Measurements from ENCODE around the gene AJAP1. TPM values are rescaled to one million over a fixed set of nuclear protein-coding genes. Genes with fewer than 3 reads are reported as not detected.

Gene AJAP1
- total RNA-seq, 2 donors from 2014 or later: 0.05 to 0.46 TPM

DNA sequence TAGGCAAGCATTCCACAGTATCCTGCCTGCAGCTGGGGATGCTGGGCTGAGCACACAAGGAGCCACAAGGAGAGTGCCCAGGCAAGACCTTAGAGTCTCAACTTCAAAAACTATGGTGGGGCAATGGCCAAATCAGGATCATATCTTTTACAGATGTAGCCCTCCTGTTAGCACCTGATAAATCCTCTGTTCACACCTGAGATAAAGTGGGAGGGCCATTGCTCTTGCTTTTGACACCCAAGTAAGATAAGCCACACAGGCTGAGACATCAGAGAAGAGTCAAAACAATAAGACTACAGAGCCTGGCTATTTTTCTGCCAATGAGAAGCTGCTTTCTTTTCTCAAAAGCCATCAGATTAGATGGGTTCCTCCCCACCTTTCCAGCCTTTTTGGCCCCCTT is 148.9 kb downstream of the AJAP1 start:
- Mint-ChIP-seq H3K27me3 (ENCODE audit: low read depth) (peaks cover 7% of the 10 kb centered on the region), H3K4me1 (ENCODE audit: low read depth) (no peaks in the 10 kb centered on the region), H3K36me3 (ENCODE audit: insufficient read depth in 2 of 2) (peaks cover 0 to 2% of the 10 kb centered on the region in 2 donors), H3K9me3 (peaks cover 3 to 10% of the 10 kb centered on the region in 2 donors), H3K4me3 (no peak overlapping the region), H3K27ac (no peak overlapping the region)
- DNase-seq: no peak
- no peak for ATAC-seq (replicated peaks in 1 of 2)

- Mint-ChIP-seq H3K4me1 (ENCODE audit: low read depth) (no peaks in the 10 kb centered on the region), H3K27me3 (ENCODE audit: low read depth) (peaks cover 19% of the 10 kb centered on the region), H3K4me3 (no peak overlapping the region), H3K36me3 (ENCODE audit: insufficient read depth in 2 of 2) (peaks cover 0 to 2% of the 10 kb centered on the region in 2 donors), H3K9me3 (peaks cover 3 to 10% of the 10 kb centered on the region in 2 donors), H3K27ac (no peak overlapping the region)
- DNase-seq: no peak
- no peak for ATAC-seq (replicated peaks in 1 of 2)
These were observed 151.6 kb downstream of the AJAP1 start for GRCh38 chr1:4805987-4806386.

- Mint-ChIP-seq H3K4me1 (ENCODE audit: low read depth) (no peaks in the 10 kb centered on the region), H3K4me3 (no peak overlapping the region), H3K27me3 (ENCODE audit: low read depth) (peaks cover 6% of the 10 kb centered on the region), H3K9me3 (peaks cover 5% of the 10 kb centered on the region in 2 donors), H3K27ac (no peak overlapping the region), H3K36me3 (ENCODE audit: insufficient read depth in 2 of 2) (peaks cover 0 to 5% of the 10 kb centered on the region in 2 donors)
- ATAC-seq (replicated peaks in 1 of 2): no peak
- DNase-seq: no peak
These were observed 166.1 kb downstream of the AJAP1 start for GRCh38 chr1:4820543-4820942.

DNA sequence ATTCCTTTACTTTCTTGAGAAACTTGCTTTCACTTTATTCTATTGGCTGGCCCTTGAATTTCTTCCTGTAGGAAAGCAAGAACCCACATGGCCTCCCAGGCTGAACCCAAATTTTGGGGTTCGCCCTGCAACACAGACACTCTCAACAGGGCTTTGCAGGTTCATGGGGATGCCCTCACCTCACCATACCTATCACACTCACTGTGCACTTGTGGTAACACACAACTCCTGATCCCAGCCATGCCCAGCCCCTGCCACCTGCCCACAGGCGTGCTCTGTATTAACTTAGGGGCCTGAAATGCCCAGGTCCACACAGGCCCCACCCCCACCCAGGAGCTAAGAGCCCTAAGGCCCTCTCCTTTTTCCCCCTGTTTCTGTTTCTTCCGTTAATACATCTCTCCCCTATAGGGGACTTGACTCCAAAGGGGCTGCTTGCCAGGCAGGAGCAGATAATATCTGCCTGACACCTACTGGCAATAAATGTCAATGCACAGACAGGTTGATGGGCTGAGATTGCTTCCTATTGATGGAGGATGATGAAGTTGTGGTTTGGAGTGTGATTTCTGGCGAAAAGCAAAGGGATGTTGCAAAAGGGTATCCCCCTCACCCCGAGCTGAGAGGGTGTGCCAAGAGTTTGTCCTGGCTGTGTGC is 171.5 kb downstream of the AJAP1 start:
- no peak for ATAC-seq (replicated peaks in 1 of 2)
- no peak for DNase-seq

GRCh38 chr1:4830707-4831106 is 176.3 kb downstream of the AJAP1 start:
- Mint-ChIP-seq H3K4me3 (no peak overlapping the region), H3K27ac (no peak overlapping the region), H3K4me1 (ENCODE audit: low read depth) (no peaks in the 10 kb centered on the region), H3K27me3 (ENCODE audit: low read depth) (peaks cover 7% of the 10 kb centered on the region), H3K9me3 (peaks cover 4 to 5% of the 10 kb centered on the region in 2 donors), H3K36me3 (ENCODE audit: insufficient read depth in 2 of 2) (peaks cover 0 to 2% of the 10 kb centered on the region in 2 donors)
- ATAC-seq (replicated peaks in 1 of 2) (no peak), DNase-seq (no peak)

More for the DNA sequence above, 171.5 kb downstream of the AJAP1 start:
- Mint-ChIP-seq H3K27me3 (ENCODE audit: low read depth) (peaks cover 7% of the 10 kb centered on the region), H3K4me3 (no peak overlapping the region), H3K36me3 (ENCODE audit: insufficient read depth in 2 of 2) (peaks cover 0 to 2% of the 10 kb centered on the region in 2 donors), H3K9me3 (no peaks in the 10 kb centered on the region), H3K4me1 (ENCODE audit: low read depth) (no peaks in the 10 kb centered on the region), H3K27ac (no peak overlapping the region)

- Mint-ChIP-seq H3K27me3 (ENCODE audit: low read depth) (peaks cover 6% of the 10 kb centered on the region), H3K36me3 (ENCODE audit: insufficient read depth in 2 of 2) (peaks cover 0 to 2% of the 10 kb centered on the region in 2 donors), H3K9me3 (peaks cover 8 to 11% of the 10 kb centered on the region in 2 donors), H3K27ac (no peak overlapping the region), H3K4me3 (no peak overlapping the region), H3K4me1 (ENCODE audit: low read depth) (no peaks in the 10 kb centered on the region)
- no peak for ATAC-seq (replicated peaks in 1 of 2)
- DNase-seq: no peak
These were observed 182.2 kb downstream of the AJAP1 start for GRCh38 chr1:4836574-4836973.

- peaks cover 0 to 2% of the 10 kb centered on the region in 2 donors for H3K36me3 Mint-ChIP-seq (ENCODE audit: insufficient read depth in 2 of 2)
These were observed 182.7 kb downstream of the AJAP1 start for GRCh38 chr1:4837031-4837600.

GRCh38 chr1:4837752-4838151 is 183.3 kb downstream of the AJAP1 start:
- DNase-seq: no peak
- Mint-ChIP-seq H3K27me3 (ENCODE audit: low read depth) (peaks cover 6% of the 10 kb centered on the region), H3K36me3 (ENCODE audit: insufficient read depth in 2 of 2) (peaks cover 0 to 2% of the 10 kb centered on the region in 2 donors), H3K4me1 (ENCODE audit: low read depth) (no peaks in the 10 kb centered on the region), H3K27ac (no peak overlapping the region), H3K4me3 (no peak overlapping the region), H3K9me3 (peaks cover 8 to 11% of the 10 kb centered on the region in 2 donors)
- no peak for ATAC-seq (replicated peaks in 1 of 2)

More at GRCh38 chr1:4837031-4837600, 182.7 kb downstream of the AJAP1 start:
- no peak overlapping the region for H3K4me3 Mint-ChIP-seq
- DNase-seq (no peak), ATAC-seq (replicated peaks in 1 of 2) (no peak)
- no peaks in the 10 kb centered on the region for H3K4me1 Mint-ChIP-seq (ENCODE audit: low read depth)
- peaks cover 6% of the 10 kb centered on the region for H3K27me3 Mint-ChIP-seq (ENCODE audit: low read depth)
- no peak overlapping the region for H3K27ac Mint-ChIP-seq
- peaks cover 8 to 11% of the 10 kb centered on the region in 2 donors for H3K9me3 Mint-ChIP-seq

DNA sequence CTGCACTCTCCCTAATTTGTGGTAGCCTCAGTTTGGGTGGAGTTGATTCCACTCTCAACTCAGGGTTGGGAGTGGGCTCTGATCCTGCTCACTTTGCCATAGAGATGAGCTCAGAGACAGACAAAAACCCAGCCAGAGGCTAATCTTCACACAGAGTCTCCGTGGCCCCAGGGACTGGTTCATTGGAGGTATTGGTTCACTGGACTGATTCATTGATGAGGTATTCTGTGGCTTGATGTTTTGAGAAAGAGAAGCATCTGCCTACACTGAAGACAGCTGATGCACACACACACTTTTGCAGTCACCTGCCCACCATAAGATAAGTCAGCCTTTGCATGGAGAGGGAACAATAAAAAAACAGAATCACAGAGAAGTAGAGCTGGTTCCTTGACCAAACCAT is 183.8 kb downstream of the AJAP1 start:
- Mint-ChIP-seq H3K36me3 (ENCODE audit: insufficient read depth in 2 of 2) (peaks cover 0 to 2% of the 10 kb centered on the region in 2 donors), H3K9me3 (peaks cover 8 to 10% of the 10 kb centered on the region in 2 donors), H3K4me1 (ENCODE audit: low read depth) (no peaks in the 10 kb centered on the region), H3K27me3 (ENCODE audit: low read depth) (peaks cover 6% of the 10 kb centered on the region), H3K4me3 (no peak overlapping the region), H3K27ac (no peak overlapping the region)
- ATAC-seq (replicated peaks in 1 of 2) (no peak), DNase-seq (no peak)

Measured in activated T-cell treated with anti-CD3 and anti-CD28 coated beads, Interleukin-2, amount 50 U/mL, for 72 hours (primary cell).